GM18867 (cell line): ENCODE measurements around the gene BTF3.

Experiments used
- ATAC-seq: cut with Tn5 transposase; IDR thresholded peaks from one replicate; pipeline ENCODE4 v1.9.1; 2021; ENCODE audit warnings: mild to moderate bottlenecking, moderate library complexity; ENCODE audit not compliant: unreplicated experiment

The BTF3 gene

DNA sequence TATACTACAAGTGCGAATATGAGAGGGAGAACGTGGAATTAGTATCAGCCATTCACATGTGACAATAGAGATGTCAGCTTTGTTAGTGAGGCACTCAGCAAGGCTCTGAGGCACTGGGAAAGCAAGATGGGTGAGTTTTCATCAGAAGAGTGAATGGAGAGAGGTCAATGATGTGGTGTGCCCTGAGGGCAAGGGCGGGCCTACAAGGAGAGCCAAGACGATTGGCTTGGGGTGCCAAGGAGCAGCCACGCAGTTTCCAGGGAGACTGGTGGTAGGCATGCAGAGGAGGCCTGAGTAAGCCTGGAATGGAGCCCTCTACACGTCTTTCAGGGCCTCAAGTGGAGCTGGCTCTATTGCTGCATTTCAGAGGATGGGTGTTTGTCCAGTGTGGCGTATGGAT, 24.7 kb downstream of the BTF3 start:
- ATAC-seq, result no peak

DNA sequence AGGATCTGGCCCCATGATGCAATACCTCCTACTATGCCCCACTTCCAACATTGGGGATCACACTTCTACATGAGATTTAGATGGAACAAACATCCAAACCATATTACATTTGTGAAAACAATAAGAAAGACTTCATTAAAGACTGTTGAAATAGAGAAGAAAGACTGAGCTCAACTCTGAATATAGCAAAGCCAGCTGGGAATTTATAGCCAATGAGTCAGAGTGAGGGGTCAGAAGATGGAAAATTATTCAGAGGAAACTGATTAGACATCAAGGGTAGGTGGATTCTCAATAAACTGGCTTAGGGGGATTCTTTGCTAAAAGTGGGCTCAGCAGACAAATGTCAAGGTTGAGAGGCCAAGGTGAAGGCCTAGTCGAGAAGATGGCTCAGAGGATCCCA, 25.6 kb downstream of the BTF3 start:
- no peak for ATAC-seq

DNA sequence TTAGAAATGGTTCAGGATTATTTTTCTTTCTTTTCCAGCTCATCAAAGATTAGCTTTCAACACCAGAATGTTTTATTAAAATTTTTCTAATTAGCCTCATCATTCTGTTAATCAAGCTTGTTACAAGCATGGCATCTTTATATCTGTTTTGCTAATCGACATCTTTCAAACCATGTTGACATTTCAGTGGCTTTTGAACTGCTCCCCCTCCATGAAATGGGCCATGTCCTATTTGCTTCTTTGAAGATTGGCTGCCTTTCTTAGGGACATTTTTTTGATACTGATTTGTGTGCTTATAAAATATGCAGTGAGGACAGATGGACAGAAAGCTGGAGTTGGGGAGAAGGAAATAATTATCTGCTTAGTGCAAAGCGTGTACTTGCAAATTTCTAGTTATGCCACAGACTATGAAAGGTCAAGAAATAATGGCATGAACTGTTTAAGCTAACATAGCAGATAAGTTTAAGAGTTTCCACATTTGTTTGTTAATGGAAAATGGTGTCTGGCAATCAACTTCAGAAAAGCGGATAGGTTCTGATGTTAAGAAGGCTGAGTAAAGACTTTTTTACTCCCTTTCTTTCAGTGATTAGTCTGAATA, 27.5 kb downstream of the BTF3 start:
- no peak for ATAC-seq

DNA sequence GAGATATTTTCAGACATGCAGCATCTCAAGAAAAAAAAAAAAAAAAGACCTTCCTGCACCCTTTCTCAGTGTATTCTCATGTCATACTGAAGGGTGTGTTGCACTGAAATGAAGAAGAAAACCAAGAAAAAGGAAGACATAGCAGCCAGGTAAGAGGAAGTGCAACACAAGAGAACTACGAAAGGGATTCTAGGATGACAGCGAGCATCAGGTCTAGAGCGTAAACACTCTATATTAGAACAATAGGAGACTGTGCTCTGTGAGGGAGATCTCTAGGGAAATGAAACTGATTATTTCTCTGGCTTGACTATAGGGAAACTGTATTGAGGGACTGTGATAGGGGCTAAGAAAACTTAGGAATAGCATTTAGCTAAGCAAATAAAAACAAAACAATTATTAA, 30.0 kb downstream of the BTF3 start:
- ATAC-seq, result no peak

DNA sequence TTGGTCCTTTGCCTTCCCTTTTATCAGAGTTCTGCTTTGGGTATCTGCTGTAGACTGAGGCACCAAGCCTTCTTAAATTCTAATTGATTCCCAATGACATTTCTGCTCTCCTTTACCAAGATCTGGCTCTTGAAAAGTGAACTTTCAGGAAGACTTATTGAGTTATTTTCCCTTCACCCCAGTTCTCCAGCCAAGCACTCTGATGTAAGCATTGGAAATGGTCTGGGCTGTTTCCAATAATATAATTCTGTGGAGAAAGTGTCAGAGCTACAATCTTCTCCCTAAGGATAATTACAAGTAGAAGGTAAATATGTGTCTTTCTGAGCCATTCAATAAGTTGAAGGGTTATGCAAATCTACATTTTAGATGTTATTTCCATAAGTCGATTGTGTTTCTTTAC, 30.8 kb downstream of the BTF3 start:
- ATAC-seq, result no peak

DNA sequence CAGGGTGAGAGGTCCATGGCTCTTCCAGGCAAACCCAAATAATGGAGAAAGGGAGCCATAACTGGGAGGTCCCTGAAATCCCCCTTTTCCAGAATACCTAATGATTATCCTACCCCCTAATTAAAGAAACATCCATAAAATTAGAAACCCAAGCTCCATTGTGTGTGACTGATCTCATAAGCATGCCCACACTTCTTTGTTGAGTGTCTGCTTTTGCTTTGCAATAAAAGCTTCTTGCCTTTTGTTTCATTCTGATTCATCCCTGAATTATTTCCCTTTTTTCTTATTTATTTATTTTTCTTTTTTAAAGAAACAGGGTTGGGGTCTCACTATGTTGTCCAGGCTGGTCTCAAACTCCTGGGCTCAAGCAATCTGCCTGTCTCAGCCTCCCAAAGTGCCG, 33.1 kb downstream of the BTF3 start:
- no peak for ATAC-seq

DNA sequence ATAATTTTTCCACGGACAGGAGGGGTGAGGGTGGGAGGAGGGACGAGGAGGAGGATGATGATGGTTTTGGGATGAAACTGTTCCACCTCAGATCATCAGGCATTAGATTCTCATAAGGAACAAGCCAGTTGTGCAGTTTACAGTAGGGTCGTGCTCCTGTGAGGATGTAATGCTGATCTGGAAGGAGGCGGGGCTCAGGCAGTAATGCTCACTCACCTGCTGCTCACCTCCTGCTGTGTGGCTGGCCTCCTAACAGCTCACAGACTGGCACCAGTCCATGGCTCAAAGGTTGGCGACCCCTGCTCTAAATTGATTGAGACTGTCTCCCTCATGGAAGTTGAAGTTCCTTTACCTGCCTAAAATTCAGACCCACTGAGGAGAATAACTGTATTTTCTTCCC, 34.0 kb downstream of the BTF3 start:
- no peak for ATAC-seq

DNA sequence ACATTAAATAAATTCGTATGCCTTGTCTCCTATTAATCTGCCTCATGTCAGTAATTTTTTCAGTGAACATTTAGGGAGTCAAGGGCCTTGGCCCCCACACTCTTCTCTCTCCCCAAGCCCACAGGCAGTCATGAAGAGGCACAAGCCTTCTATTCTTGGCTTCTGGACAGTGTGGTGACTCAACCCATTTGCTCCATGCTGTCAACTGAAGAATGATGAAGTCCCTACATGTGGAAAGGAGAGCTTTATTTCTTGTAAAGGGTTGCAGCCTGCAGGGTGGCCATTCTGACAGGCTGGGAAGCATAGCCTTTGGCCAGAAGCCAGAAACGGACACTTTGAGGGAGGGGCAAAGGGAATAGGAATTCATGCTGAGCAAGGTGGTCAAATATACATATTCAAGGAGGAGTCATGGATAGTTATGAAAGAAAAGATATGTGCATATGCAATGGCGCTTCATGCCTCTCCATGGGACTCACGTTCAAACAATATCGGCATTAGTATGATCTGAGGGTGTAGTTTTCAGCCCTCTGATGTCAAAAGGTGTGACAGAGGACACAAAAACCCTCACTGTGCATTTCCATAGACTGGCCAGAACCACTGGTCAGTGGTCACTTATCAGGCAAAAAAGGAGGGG, 35.9 kb downstream of the BTF3 start:
- ATAC-seq, result no peak

DNA sequence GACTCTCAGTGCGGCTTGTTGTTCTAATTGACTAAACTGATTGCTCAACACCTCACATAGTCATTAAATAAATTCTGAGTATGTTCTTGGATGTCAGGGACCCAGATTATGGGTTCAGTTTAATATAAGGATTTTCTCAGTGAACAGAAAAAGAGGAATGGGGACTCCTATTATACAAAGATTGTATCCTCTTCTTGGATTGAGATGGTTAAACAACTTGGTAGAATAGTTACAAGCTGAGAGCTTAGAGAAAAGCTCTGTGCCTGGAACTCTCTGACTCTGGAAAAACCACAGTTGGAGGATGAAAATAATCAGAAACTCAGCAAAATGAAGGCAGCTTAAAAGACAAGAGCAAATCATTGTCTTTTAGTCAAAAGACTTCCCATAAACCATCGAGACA, 36.7 kb downstream of the BTF3 start:
- ATAC-seq, result no peak

DNA sequence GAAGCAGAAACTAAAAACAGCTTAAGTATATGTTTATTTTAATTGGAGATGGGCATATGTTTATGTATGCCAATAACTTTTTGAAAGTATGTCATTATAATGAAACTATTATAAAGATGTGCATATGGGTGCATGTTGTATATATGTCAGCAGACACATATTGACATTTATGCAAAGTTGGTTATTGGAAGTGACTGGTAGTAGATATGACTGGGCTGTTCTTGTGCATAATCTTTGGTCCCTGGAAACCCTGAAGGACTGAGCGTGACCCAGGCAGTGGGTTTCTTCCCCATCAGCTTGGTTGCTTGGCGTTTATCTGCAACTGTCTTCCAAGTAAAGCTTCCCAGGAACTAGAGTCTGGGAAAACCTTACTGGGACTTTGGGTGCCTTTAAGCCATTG, 41.5 kb downstream of the BTF3 start:
- ATAC-seq, result no peak

DNA sequence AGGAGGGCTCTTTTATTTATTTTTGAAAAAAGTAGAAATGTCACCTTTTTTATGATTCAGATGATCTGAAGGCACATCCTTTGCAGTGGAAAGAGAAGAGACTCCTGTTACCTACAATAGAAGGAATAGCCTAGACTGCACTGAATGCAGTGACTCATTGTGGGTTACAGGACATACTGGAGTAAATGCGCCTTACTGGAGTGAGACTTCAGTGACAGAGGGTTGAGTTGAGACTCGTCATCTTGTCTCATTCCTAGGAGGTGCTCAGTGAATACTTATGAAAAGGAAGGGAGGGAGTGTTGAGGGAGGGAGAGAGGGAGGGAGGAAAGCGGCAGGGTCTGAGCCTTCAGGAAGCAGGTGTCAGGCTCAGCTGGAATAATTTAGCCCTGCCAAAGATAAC, 42.0 kb downstream of the BTF3 start:
- no peak for ATAC-seq

DNA sequence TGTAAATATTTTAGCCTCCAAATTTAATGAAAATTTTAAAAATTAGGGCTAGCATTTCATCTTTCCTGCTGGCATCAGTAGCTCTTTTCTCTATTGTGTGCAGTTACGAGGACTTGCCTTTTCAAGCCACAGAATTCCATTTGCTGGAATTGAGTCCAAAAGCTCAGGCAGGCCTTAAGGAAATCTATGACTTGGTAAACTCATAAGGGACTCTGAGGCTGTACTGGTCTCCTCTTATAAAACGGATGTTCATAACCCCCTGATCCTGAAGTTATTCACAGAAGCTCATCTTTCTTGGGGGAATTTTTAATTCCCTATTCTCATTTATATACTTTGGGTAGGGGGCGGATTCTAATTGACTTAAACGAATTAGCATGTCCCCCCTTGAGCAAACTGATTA, 43.8 kb downstream of the BTF3 start:
- ATAC-seq, result no peak

DNA sequence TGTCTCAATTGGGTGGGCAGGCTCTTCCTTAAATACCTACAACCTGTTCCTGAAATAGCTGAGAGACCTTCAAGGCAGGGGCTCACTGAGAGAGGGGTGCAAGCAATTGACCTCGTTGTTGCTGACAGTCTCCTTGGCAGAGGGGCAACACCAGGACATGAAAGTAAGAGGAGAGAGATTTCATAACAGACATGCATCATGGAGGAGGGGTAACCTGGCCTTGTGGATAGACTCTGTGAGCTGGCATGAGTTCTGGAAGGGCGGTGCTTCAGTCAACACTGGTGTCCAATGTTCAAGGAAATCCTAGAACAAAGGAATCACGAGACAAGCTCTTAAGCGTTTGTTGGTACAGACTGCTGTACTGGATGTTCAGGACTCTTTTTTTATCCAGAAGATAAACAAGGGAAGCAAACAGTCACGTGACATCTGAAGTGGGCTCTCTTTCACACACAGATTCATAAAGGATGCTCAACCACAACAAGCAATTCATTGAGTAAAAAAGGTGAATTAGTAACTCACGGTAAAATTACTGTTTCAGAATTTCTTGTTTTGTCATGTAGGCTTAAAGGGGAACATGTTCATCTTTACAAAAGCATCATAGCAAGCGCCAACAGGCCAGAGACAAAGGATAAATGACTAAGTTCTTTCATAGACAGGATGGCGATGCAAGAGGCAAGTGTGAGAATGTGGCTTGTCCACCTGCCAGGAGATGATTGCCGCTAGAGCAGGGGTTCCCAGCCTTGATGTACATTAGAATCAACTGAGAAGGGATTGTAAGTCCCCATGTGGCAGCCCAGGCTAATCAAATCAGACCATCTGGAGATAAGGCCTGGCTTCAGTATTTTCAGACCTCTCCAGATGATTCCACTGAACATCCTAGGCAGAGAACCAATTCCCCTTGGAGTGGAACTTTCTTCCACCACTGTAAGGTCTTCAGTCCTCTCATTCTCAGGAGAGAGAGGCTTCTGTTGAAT, 46.5 kb downstream of the BTF3 start:
- ATAC-seq, result no peak

DNA sequence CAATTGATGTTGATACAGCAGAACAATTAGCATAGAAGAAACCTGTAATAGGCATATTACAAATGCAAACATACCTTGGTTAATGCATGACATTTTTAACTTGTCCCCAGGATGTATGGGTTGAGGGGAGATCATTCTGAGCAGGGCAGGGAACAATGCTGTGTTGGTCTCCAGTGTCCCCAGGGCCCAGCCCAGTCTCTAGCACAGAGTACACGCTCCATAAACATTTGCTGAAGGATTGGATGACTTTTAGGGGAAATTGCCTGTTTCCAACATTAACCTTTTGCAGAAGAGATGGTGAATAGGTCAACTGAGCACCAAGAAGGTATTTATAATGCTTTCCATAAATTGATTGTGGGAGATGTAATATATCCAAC, 47.1 kb downstream of the BTF3 start:
- no peak for ATAC-seq

DNA sequence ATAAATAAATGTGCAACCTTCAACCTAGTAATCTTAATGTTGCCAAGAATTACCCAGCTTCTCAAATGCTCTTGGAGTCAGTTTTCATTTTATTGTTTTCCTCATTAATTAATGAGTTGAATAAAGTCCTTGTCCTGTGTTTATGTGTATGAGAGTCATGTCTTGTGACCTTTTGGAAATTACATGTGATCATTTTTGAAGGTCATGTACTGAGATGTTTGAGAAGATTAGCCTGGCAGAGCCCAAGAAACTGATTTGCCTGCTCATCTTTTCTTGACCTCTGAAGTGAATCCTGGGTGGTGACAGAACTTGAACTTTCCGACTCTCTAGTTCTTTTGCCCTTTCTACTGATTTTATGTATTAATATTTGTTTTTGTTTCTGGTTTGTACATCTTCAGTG, 51.8 kb downstream of the BTF3 start:
- no peak for ATAC-seq

DNA sequence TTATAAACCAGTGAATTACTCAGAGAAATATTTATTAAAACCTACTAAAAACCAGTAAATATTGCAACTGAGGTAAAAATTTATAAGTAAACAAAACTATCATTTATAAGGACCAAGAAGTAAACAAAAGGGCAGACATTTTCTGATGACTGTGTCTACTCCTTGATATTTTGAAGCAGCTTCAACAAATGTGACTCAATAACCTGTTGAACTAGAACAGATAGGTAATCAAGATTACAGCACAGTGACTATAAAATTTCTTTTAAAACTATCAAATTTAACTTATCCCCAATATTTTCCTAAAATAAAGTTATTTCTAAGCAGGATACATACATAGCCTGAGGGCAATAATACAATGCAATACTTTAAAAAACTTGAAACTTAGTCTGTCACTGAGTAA, 54.4 kb downstream of the BTF3 start:
- no peak for ATAC-seq
